ENCODE results near the gene NOTCH4.
"Not testable (repeated sequence)": the region's sequence is repeated elsewhere in the genome, so short reads cannot be mapped to it uniquely, and the experiment has no call there.

The NOTCH4 gene

DNA sequence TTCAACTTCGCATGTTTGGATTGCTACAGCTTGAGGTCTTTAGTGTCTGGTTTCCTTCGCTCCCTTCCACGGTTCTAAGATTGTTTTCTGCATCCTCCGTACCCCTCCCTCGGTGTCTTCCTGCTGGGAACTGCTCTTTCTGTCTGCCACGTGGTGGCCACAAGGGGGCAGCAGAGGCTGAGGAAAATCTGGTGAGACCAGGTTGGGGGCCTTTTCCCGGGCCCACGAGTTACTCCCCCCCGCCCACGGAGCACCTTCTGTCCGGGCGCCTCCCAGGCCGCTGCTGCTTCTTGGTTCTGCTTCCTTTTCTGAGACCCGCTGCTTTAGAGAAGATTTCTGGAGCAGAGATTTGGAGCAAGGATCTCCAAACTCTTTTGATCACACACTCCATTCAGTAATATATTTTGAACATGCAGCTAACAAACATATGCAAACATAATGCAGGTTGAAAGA, 21.1 kb upstream of the NOTCH4 start:
- H3K4me1 ChIP-seq (ENCODE audit: insufficient read depth, low read length), result no peaks in the 10 kb centered on the region
- H3K27ac ChIP-seq (ENCODE audit: low read length), result no peak overlapping the region
- peak overlapping the region; percentile 36; the same call in 1 of the 2 replicates for H3K4me3 ChIP-seq (ENCODE audit: low read length)
- peaks cover 9% of the 10 kb centered on the region; the same call in 1 of the 2 replicates for H3K27me3 ChIP-seq (ENCODE audit: insufficient read depth, low read length)
- no peak overlapping the region for H3K9ac ChIP-seq (ENCODE audit: low read depth, low read length)
- H3K9me3 ChIP-seq (ENCODE audit: insufficient read depth, low read depth, low read length), result peaks cover 17% of the 10 kb centered on the region; the same call in 1 of the 2 replicates
- H3K36me3 ChIP-seq (ENCODE audit: insufficient read depth, low read depth, low read length), result no peaks in the 10 kb centered on the region

GRCh38 chr6:32244270-32244669, 20.4 kb upstream of the NOTCH4 start:
- Histone ChIP-seq H3K4me1 (ENCODE audit: insufficient read depth, low read length) (no peaks in the 10 kb centered on the region), H3K9ac (ENCODE audit: low read depth, low read length) (no peak overlapping the region), H3K4me3 (ENCODE audit: low read length) (no peak overlapping the region), H3K27ac (ENCODE audit: low read length) (no peak overlapping the region), H3K27me3 (ENCODE audit: insufficient read depth, low read length) (peaks cover 9% of the 10 kb centered on the region; the same call in 1 of the 2 replicates), H3K36me3 (ENCODE audit: insufficient read depth, low read depth, low read length) (no peaks in the 10 kb centered on the region), H3K9me3 (ENCODE audit: insufficient read depth, low read depth, low read length) (peaks cover 10% of the 10 kb centered on the region; the same call in 1 of the 2 replicates)

GRCh38 chr6:32242318-32242813, 18.5 kb upstream of the NOTCH4 start:
- H3K27me3 ChIP-seq (ENCODE audit: insufficient read depth, low read length); H3K36me3 ChIP-seq (ENCODE audit: insufficient read depth, low read depth, low read length); H3K27ac ChIP-seq (ENCODE audit: low read length); H3K9ac ChIP-seq (ENCODE audit: low read depth, low read length); H3K4me1 ChIP-seq (ENCODE audit: insufficient read depth, low read length); H3K4me3 ChIP-seq (ENCODE audit: low read length); H3K9me3 ChIP-seq (ENCODE audit: insufficient read depth, low read depth, low read length): not testable (repeated sequence)

- Histone ChIP-seq H3K9me3 (ENCODE audit: insufficient read depth, low read depth, low read length) (no peaks in the 10 kb centered on the region), H3K4me3 (ENCODE audit: low read length) (no peak overlapping the region), H3K27me3 (ENCODE audit: insufficient read depth, low read length) (peaks cover 9% of the 10 kb centered on the region; the same call in 1 of the 2 replicates), H3K27ac (ENCODE audit: low read length) (no peak overlapping the region), H3K9ac (ENCODE audit: low read depth, low read length) (no peak overlapping the region), H3K4me1 (ENCODE audit: insufficient read depth, low read length) (no peaks in the 10 kb centered on the region), H3K36me3 (ENCODE audit: insufficient read depth, low read depth, low read length) (no peaks in the 10 kb centered on the region)
These were observed 16.8 kb upstream of the NOTCH4 start for GRCh38 chr6:32240686-32241085.

DNA sequence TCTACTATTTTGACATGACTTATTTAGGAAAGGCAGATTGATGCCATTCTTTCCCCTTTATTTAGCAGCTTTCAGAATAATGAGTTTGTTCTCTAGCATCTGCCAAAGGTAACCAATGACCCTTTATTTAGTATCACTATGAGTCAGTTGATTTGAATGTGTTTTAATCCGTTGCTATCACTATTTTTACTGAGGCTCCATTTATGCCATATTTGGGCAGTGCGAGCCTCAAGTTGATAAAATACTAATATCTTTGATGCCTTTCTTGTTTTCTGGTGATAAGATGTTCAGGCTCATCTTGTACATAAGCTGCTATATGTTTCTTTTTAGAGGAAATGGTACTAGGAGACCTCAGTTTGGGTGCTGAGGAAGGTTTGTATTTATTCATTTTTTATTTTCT, 15.6 kb upstream of the NOTCH4 start:
- no peaks in the 10 kb centered on the region for H3K4me1 ChIP-seq (ENCODE audit: insufficient read depth, low read length)
- H3K4me3 ChIP-seq (ENCODE audit: low read length), result no peak overlapping the region
- no peak overlapping the region for H3K9ac ChIP-seq (ENCODE audit: low read depth, low read length)
- no peak overlapping the region for H3K27ac ChIP-seq (ENCODE audit: low read length)
- H3K36me3 ChIP-seq (ENCODE audit: insufficient read depth, low read depth, low read length), result no peaks in the 10 kb centered on the region
- H3K9me3 ChIP-seq (ENCODE audit: insufficient read depth, low read depth, low read length), result no peaks in the 10 kb centered on the region
- peaks cover 9% of the 10 kb centered on the region; the same call in 1 of the 2 replicates for H3K27me3 ChIP-seq (ENCODE audit: insufficient read depth, low read length)

DNA sequence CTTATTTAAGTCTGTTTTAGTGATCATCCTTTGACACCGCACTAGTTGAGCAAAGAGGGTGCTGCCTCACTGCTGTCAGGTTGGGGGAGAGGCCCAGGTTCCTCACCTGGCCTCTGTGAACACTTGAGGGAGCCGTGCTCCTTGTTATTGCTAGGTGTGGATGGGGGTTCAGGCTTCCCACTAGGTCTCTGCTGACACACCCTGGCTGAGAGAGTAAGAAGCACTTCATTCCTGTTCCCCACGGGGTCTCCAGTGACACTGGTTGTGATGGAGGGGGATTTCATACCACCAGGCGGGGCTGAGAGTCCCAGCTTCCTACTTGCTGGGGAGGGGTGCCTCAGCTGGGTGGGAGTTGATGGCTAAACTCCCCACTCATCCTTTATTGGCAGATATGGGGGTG, 11.1 kb upstream of the NOTCH4 start:
- Histone ChIP-seq H3K27me3 (ENCODE audit: insufficient read depth, low read length) (peaks cover 8% of the 10 kb centered on the region; the same call in 1 of the 2 replicates), H3K4me3 (ENCODE audit: low read length) (no peak overlapping the region), H3K36me3 (ENCODE audit: insufficient read depth, low read depth, low read length) (no peaks in the 10 kb centered on the region), H3K27ac (ENCODE audit: low read length) (no peak overlapping the region), H3K9ac (ENCODE audit: low read depth, low read length) (no peak overlapping the region), H3K4me1 (ENCODE audit: insufficient read depth, low read length) (no peaks in the 10 kb centered on the region), H3K9me3 (ENCODE audit: insufficient read depth, low read depth, low read length) (no peaks in the 10 kb centered on the region)

DNA sequence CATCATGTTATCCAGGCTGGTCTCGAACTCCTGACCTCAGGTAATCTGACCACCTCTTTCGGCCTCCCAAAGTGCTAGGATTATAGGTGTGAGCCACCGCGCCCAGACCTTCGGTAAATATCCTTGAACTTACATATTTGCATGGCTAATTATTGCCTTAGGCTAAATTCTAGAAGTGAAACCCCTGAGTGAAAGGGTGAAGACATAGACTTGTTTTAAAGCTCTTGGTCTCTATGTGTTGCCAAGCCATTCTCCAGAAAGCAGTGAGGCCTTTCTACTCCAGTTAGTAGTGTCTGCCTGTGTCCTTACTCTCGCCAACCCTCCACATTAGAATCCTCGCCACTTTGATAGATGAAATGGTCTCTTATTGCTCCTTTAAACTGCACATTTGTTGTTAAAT, 2.6 kb upstream of the NOTCH4 start:
- no peaks in the 10 kb centered on the region for H3K4me1 ChIP-seq (ENCODE audit: insufficient read depth, low read length)
- no peak overlapping the region for H3K9ac ChIP-seq (ENCODE audit: low read depth, low read length)
- no peaks in the 10 kb centered on the region for H3K36me3 ChIP-seq (ENCODE audit: insufficient read depth, low read depth, low read length)
- no peak overlapping the region for H3K4me3 ChIP-seq (ENCODE audit: low read length)
- peaks cover 26% of the 10 kb centered on the region; the same call in 1 of the 2 replicates for H3K27me3 ChIP-seq (ENCODE audit: insufficient read depth, low read length)
- H3K9me3 ChIP-seq (ENCODE audit: insufficient read depth, low read depth, low read length), result no peaks in the 10 kb centered on the region
- no peak overlapping the region for H3K27ac ChIP-seq (ENCODE audit: low read length)

DNA sequence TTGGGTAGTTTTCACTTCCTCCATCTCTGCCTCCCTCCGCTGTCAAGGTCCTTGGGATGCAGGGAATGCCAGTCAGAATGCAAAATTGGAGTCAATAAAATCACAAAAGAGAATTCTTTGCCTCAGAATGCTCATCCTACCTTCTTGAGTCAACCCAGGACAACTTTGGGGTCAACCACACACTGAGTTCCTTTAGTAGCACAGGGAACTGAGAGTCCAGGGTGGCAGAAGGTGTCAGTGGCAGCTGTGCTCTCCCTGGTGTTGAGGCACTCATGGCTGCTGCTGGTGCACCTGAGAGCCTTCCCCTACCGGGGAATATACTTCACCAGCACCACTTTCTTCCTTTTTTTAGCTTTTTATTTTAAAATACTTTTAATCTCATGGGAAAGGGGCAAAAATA, 829 bp upstream of the NOTCH4 start:
- H3K4me1 ChIP-seq (ENCODE audit: insufficient read depth, low read length), result no peaks in the 10 kb centered on the region
- H3K4me3 ChIP-seq (ENCODE audit: low read length), result no peak overlapping the region
- no peaks in the 10 kb centered on the region for H3K9me3 ChIP-seq (ENCODE audit: insufficient read depth, low read depth, low read length)
- H3K36me3 ChIP-seq (ENCODE audit: insufficient read depth, low read depth, low read length), result no peaks in the 10 kb centered on the region
- H3K9ac ChIP-seq (ENCODE audit: low read depth, low read length), result no peak overlapping the region
- H3K27ac ChIP-seq (ENCODE audit: low read length), result no peak overlapping the region
- peaks cover 17% of the 10 kb centered on the region; the same call in 1 of the 2 replicates for H3K27me3 ChIP-seq (ENCODE audit: insufficient read depth, low read length)

GRCh38 chr6:32222333-32223230, 1.3 kb downstream of the NOTCH4 start:
- Histone ChIP-seq H3K4me1 (ENCODE audit: insufficient read depth, low read length) (no peaks in the 10 kb centered on the region), H3K27me3 (ENCODE audit: insufficient read depth, low read length) (peaks cover 9% of the 10 kb centered on the region; the same call in 1 of the 2 replicates)

GRCh38 chr6:32220021-32220420, 3.8 kb downstream of the NOTCH4 start:
- H3K4me1 ChIP-seq (ENCODE audit: insufficient read depth, low read length), result no peaks in the 10 kb centered on the region
- H3K27ac ChIP-seq (ENCODE audit: low read length), result no peak overlapping the region
- H3K36me3 ChIP-seq (ENCODE audit: insufficient read depth, low read depth, low read length), result no peaks in the 10 kb centered on the region
- H3K27me3 ChIP-seq (ENCODE audit: insufficient read depth, low read length), result no peaks in the 10 kb centered on the region; the same call in 1 of the 2 replicates
- no peaks in the 10 kb centered on the region for H3K9me3 ChIP-seq (ENCODE audit: insufficient read depth, low read depth, low read length)
- no peak overlapping the region for H3K9ac ChIP-seq (ENCODE audit: low read depth, low read length)
- no peak overlapping the region for H3K4me3 ChIP-seq (ENCODE audit: low read length)

More at GRCh38 chr6:32222333-32223230, 1.3 kb downstream of the NOTCH4 start:
- Histone ChIP-seq H3K36me3 (ENCODE audit: insufficient read depth, low read depth, low read length) (no peaks in the 10 kb centered on the region), H3K9me3 (ENCODE audit: insufficient read depth, low read depth, low read length) (no peaks in the 10 kb centered on the region), H3K27ac (ENCODE audit: low read length) (no peak overlapping the region), H3K9ac (ENCODE audit: low read depth, low read length) (no peak overlapping the region), H3K4me3 (ENCODE audit: low read length) (no peak overlapping the region)

DNA sequence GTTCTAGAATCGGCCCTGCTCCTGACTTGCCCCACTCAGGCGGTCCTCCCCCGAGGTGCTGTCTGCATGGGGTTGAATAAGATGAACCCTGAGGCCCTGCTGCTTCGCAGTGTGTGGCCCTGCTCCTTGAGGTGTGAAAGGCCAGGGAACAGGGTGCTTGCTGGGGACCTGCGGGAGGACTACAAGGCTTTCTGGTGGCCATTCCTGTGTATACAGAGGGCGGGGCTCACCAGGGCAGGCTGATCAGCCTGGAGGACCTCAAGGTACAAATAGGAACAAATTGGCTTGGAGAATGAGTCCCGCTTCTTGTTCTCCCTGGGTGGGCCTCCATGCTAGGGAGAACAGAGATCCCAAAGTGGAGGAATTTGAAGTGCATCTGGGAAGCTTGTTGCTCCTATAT, 5.7 kb downstream of the NOTCH4 start:
- no peaks in the 10 kb centered on the region for H3K9me3 ChIP-seq (ENCODE audit: insufficient read depth, low read depth, low read length)
- no peaks in the 10 kb centered on the region for H3K4me1 ChIP-seq (ENCODE audit: insufficient read depth, low read length)
- H3K36me3 ChIP-seq (ENCODE audit: insufficient read depth, low read depth, low read length), result no peaks in the 10 kb centered on the region
- no peaks in the 10 kb centered on the region; the same call in 1 of the 2 replicates for H3K27me3 ChIP-seq (ENCODE audit: insufficient read depth, low read length)
- no peak overlapping the region for H3K9ac ChIP-seq (ENCODE audit: low read depth, low read length)
- H3K4me3 ChIP-seq (ENCODE audit: low read length), result no peak overlapping the region
- H3K27ac ChIP-seq (ENCODE audit: low read length), result no peak overlapping the region

GRCh38 chr6:32216998-32217397, 6.9 kb downstream of the NOTCH4 start:
- H3K9ac ChIP-seq (ENCODE audit: low read depth, low read length), result no peak overlapping the region
- no peaks in the 10 kb centered on the region; the same call in 1 of the 2 replicates for H3K27me3 ChIP-seq (ENCODE audit: insufficient read depth, low read length)

More at GRCh38 chr6:32216998-32217397, 6.9 kb downstream of the NOTCH4 start:
- no peak overlapping the region for H3K27ac ChIP-seq (ENCODE audit: low read length)
- H3K36me3 ChIP-seq (ENCODE audit: insufficient read depth, low read depth, low read length), result no peaks in the 10 kb centered on the region
- no peaks in the 10 kb centered on the region for H3K4me1 ChIP-seq (ENCODE audit: insufficient read depth, low read length)
- H3K4me3 ChIP-seq (ENCODE audit: low read length), result no peak overlapping the region
- H3K9me3 ChIP-seq (ENCODE audit: insufficient read depth, low read depth, low read length), result no peaks in the 10 kb centered on the region
